Suppressor macrophage treated with lipopolysaccharide for 4 hours (primary cell): ENCODE measurements around the gene FOXF1.

ENCODE experiments used
- DNase-seq: peaks from one replicate; pipeline ENCODE4 v3.0.0-alpha.2; 2020

The FOXF1 gene

DNA sequence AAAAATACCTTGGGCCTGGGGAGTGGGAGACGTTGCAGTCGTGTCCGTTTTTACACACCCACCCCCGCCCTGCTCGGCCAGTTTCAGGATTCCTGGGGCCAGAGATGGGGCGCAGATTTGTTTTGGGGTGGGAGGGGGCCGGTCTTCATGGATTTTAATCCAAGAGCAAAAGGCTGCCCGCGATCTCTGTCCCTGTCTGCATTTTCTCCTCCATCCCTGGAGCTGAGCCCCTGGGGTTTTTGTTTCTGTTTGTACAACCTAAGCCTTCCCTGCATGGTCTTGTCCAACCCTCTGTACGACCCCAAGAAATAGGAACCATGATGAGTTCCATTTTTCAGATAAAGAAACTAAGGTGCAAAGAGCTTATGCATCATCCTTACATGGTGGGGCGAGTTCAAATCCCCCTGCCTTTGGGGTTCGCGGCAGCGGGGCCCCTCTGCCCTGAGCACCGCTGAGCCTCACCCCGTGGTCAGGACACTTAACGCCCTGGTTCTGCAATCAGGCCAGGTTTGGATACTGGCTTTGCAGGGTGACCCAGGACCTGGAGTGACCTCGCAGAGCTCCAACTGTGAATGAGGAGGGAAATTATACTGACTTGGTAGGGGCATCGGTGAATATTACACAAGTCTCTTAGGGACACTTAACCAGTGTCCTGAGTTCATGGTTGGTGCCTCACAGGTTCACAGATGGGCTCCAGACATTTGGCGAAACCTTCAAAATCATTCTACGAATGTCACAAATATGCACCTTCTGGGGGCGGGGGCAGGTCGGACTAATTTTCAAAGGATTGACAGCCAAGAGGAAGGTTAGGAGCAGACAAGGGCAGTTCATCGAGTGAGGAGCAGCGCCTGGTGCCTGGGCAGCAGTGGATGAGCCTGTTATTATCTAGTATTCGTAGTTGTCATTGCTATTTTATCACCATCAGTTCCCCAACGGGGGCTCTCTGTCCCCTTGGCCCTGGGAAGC is 4.1 kb upstream of the FOXF1 start:
- DNase-seq = no peak

DNA sequence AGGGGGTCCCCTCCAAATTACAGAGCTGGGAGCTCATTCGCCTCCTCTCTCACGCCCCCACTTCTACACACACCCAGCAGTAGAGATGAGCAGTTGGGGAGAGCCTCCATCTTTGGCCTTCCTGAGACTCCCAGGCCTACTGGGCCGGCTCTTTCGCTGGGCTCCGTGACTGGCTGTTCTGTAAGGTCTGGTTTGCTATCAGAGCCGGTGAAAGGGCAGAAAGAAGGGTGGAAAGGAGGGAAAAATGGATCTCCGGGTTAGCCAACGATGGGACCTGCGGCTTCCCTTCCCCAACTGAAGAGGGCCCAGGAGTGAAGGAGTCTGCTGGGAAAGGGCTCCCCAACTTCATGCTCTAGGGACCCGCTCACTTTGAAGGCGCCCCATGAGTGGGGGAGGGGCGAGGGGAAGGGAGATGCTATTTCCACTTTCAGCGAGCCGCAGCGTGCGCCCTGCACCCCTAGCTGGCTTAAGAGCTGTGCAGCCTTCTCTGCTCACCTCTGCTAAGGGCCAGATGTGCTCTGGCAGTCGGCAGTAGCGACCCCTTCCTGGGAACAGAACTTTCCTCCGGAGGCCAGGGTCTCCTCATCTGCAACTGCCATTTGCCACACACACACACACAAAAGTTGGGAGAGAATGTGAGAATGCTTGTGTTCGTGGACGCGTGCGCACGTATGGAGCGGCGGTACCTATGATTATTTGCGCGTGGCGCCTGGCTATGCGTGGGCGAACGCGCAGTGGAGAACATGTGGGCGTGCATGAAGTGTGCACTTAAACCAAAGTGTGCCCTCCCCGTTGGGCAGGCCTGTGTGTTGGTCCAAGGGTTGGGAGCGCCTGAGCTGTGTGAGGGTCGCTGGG is 2.9 kb upstream of the FOXF1 start:
- DNase-seq = no peak

DNA sequence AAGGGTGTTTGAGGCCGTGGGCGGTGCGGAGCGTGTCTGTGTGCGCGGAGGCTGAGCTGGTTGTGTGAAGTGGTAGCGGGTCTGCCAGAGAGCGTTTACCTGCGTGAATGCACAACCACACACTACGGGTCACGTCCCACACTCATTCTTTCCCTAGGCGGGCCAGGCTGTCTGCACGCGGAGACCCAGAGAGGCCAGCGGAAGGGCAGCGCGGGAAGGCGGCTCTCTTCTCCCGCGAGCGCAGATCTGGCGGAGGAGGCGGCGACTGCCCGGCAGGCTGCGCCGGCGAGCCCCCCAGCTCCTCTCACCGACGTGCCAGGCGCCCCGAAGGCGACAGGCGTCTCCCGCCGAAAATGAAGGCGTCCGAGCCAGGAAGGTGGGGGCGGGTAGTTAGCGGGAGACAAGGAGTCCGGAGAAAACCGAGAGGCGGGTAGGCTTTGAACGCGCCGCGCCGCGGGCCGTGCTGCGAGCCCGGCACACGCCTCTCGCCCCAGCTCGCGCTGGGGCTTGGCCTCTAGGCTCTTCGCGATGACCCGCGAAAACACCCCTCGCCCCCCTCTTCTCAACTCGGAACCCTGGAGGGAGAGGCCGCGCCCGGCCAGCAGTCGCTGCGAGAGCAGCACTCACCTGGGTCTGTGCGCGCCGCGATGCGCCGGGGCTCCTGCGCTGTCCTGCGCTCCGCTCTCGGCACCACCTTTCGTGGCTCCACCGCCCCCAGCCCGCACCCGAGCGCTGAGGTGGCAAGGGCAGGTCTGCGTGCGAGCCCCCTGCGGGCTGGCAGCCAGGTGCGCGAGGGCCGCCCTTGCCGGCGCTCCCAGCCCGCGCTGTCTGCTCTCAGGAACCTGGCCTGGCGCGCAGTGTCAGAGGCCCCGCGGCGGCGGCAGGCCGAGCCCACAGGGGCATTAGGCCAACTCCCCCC is 2.0 kb upstream of the FOXF1 start:
- DNase-seq = no peak

DNA sequence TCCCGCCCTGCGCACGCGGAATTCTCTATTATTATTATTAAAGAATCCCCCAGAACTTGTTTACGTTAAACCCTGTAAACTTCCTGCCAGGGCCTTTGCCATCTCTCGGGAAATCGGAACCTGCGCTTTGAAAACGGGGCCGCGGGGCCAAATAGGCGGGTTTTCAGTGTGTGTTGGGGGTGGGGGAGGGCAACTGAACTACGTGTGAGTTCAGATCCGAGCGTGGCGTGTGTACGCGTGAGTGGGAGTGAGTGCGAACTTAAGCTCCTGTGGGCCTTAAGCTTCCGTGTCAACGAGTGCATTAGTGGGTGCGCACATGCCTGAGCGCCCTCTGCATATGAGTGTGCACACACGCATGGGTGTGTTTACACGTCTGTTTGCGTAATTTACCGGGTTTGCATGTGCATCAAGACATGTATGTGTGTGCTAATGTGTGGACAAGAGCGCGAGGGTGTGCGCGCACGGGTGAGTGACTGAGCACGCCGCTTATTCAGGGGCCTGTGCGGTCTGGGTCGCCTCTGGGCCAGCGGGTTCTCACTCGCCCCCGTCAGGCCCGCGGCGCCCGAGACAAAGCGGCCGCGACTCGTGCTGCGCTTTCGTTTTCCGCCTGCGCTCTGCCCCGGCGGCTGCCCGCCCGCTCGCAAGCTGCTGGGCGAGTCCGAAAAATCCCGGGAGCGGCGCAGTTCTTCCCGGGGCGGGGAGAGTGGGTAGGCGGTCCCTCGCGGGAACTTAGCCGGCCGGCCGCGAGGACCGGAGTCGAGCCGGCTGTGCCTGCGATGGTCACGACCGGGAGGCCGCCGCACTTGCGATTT is 1.2 kb upstream of the FOXF1 start:
- peak; percentile 75 for DNase-seq

DNA sequence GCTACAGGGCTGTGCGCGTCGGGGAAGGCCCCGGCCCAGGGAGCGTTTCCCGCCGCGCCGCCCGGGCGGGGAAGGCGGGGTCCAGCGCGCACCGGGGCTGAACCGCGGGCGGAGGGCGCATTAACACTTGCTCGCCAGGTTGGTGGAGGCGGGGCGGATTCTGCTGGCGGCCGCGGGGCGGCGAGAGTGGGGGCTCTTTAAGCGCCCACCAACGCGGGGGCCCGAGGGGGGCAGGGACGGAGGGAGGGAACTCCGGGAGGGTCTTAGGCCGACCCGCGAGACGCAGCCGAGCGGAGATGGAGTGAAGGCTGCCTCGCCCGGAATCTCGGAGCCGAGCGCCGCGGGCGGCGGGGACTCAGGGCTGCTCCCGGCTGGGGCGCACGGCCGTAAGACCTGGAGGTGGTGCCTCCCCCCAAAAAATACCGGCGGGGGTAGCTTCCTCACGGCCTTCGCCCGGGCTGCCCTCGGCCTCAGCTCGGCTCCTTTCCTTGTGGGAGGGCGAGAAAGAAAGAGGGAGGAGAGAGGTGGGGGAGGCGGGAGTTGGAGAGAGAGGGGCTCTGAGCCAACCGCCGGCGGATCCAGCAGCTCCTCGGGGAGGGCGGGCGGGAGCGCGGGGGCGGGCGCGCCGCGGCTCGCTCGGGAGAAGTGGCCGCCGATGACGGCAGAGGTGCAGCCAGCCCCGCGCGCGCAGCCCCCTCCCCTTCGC is 415 bp upstream of the FOXF1 start:
- no peak for DNase-seq

DNA sequence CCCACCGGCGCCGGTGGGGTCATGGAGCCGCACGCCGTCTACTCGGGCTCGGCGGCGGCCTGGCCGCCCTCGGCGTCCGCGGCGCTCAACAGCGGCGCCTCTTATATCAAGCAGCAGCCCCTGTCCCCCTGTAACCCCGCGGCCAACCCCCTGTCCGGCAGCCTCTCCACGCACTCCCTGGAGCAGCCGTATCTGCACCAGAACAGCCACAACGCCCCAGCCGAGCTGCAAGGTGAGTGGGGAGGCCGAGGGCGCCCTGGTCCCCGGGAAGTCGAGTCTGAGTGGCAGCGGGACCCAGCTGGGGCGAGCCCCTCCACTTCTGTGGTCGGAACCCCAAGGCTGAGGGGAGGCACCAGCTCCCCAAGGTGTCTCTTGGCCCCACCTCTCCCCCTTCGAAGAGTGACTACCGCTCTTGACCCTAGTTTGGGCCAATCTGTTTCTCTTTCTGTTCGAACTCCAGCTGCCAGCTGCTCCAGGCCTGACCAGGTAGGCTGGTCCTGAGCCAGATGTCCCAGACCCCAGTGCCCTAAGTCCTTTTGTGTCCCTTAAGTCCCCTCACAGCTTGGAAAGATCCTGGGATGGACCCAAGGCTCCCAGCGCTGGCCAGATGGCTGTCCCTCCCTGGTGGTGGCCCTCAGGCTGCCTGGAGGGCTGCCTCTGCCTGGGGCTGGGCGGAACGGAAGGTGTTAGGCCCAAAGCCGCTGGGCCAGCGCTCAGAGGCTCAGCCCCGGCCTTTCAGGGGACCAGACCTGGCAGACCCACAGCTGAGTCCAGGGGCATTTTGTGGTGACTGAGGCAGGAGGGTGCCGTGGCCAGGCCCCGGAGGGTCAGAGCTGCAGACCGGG is 1.2 kb downstream of the FOXF1 start:
- no peak for DNase-seq

DNA sequence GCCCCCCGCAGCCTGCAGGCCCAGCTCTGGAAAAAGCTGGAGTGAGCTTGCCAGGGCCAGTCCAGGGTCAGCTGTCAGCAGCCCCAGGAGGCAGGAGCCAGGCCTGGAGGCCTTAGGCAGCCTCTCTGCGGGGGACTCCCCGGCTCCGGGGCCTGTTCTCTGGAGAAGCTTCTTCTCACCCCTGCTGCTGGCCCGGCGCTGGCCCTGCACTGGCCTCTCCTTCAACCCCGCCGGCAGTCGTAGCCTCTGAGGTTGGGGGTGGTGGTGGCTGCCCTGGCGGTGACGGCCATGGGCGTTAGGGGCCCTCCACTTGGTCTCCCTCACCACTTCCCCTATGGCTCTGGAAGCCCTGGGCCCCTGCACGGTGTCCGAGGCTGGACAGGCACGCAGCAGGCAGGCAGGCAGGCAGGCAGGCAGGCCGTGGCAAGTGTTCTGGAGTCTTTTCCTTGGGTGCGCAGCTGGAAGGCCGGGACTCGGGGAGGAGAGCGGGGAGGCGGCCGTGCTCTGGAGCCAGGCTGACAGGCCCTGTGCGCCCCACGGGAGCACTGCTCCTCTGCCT is 2.1 kb downstream of the FOXF1 start:
- no peak for DNase-seq

DNA sequence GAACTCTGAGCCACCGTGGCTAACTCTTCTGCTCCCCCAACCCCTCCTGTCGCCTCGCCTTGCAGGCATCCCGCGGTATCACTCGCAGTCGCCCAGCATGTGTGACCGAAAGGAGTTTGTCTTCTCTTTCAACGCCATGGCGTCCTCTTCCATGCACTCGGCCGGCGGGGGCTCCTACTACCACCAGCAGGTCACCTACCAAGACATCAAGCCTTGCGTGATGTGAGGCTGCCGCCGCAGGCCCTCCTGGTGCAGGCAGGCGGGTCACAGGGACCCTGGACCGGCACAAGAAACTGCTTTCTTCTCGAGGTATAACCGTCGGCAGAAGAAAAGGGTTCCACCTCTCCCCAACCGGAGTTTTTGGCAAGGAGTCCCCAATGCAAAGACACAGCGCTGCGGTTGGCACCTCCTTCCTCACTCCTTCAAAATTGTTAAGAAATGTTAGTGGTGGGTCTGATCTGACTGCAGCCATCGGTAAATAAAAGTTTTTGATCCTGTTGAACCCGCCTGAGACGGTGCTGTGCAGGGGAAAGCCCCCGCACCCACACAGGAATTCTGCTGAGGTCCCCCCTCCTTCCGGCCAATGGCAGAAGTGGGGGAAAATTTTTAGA is 2.6 kb downstream of the FOXF1 start:
- no peak for DNase-seq

DNA sequence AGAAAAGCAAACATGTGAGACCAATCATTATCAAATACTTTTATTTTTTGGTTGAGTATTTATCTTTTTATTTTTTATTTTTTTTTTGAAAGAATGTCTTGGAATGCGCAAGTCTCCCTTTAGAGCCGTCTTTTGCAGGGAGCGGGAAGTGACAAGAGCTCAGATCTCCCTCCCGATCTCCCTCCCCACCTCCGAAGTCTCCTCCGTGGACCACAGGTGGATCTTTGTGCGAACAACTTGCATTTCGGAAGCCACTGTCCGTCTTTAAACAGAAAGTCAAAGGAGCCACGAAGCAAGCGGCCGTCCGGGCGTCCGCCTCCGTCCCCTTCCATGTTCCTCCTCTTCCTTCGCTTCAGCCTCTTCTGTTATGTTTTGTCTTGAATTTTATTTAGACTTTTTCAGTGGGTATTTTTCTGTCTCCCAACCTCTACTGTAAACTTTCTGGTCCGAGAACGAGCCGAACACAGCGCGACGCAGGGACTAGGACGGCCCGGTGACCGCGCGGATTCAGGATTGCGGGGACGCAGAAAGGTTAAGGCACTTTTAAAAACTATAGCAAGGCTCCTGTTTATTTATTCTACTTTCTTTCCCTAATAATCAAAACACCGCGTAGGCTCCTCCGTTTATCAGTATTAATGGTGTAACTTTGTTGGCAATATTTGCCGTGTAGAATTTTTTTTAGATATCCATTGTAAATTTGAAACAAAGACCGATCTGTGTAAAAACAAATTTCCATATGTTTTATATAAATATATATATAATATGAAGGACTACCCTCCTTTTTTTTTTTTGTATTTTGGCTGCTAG is 3.3 kb downstream of the FOXF1 start:
- no peak for DNase-seq

DNA sequence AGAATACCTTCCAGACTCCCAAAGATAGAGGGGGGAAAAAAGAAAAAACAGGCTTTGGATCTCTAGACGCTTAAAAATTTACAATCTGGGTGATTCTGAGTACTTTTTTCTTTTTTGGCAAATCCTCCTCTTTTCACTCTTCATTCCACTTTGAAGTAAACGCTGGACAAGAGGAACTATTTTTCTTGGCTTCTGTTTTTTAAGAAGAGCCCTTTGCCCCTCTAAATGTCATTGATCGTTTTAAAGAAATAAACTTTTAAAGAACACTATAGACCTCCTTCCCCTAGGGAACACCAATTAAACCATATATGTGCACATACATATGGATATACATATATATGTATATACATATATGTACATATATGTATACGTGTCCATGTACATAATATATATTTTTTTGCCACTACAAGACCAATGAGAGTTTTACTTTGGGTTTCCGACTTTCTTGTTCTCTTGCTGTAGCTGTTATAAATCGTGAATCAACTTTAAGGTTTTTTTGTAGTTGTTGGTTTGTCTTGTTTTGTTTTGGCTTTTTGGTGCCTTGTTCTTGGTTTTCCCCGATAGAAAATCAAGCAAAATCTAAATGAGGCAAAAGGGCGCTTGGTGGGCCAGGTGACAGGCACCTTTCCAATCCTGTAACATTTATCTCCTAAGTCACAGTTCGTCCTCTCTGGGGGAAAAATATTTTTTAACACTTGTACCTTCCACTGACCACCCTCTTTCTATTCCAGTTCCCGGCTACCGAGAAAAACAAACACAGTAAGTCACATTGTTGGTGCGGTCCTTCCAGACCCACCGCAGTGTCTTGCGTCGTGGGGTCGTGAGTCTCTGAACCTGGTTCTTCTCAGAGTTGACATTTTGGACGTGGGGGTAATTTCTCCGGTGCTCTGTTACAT is 4.4 kb downstream of the FOXF1 start:
- DNase-seq = no peak

DNA sequence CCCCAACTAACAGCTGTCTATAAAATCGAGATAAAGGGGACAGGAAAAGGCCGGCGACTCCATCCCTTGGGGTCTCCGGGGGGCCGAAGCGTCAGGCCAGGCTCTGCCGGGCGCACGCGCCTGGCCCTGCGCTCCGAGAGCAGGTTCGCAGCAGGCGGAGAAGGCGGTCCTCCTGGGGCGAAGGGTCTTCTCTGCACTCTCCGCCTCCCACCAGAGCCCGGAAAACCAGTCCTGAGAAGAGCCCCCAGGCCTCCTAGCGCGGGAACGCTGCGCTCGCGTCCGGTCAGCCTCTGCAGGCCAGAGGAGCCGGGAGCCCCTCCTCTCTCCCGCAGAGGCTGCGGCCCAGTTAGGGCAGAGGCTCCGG is 5.1 kb downstream of the FOXF1 start:
- DNase-seq = no peak

DNA sequence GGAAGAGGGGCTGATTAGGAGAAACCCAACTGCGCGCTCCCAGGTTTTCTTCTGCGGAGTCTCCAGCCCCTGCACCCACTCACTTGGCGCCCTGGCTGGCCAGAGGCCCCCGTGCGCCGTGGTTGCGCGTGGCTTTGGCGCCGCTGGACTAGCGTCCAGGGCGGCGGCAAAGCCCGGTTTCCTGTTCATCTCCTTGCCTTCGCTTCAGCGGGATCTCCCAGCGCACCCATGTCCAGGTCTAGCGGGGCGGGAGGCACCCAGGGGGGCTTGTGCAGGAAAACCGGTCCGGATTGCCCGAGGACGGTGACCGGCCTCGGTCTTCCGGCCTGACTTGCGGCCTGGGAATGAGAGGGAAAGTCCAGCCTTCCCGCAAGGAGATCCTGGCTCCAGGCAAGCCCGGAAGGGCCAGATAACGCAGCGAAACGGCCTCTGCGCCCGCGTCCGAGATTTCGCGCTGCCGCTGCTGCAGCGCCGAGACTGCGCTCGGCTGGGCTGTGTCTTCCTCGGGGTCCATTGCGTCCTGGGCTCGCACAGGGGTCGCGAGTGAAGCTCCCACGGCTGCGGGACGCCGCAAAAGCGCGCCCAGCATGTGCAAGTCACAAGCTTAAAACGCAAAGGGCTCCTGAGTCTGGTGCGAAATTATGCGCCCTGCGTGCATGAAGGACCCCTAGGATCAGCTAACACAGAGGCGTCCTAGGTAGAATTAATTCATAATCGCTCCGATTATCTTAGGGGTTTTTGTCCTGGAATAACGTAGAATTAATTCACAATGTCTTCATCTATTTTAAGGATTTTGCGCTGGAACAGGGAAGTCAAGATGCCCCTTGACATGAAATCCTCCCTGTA is 5.7 kb downstream of the FOXF1 start:
- DNase-seq = no peak

DNA sequence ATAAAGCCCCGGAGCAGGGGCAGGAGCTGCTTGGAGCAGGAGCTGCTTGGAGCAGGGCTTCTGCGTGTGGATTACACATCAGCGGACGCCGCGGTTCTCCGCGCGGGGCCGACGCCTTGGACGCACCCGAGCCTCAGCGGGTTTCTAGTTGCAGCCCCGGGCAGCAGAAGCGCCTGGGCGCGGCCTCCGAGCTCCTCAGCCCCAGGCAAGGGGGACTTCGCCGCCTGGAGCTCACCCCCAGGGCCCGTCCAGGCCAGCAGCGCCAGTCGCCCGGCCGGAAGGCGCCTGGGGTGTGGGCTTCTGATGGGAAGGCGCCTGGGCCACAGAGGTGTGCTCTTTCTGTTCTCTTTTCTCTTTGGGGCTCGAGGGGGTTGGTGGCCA is 6.3 kb downstream of the FOXF1 start:
- DNase-seq = no peak

DNA sequence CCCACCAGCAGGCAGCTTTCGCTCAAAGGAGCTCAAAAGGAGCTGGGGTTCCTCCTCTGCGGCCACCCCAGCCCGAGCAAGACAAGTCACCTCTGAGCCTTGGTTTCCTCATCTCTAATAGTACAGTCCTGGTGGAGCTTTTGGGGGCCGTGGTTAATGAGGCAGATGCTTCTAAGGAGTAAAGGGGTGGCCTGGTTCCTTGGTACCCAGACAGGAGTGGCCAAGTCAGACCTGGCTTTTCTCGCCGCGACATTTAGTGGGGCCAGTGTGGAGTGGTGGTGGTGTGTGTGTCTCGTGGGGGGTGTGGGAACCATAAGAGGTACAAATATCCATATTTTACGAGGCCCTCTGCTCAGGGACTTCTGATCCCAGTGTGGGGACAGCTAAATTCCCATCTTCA is 6.7 kb downstream of the FOXF1 start:
- DNase-seq = no peak

DNA sequence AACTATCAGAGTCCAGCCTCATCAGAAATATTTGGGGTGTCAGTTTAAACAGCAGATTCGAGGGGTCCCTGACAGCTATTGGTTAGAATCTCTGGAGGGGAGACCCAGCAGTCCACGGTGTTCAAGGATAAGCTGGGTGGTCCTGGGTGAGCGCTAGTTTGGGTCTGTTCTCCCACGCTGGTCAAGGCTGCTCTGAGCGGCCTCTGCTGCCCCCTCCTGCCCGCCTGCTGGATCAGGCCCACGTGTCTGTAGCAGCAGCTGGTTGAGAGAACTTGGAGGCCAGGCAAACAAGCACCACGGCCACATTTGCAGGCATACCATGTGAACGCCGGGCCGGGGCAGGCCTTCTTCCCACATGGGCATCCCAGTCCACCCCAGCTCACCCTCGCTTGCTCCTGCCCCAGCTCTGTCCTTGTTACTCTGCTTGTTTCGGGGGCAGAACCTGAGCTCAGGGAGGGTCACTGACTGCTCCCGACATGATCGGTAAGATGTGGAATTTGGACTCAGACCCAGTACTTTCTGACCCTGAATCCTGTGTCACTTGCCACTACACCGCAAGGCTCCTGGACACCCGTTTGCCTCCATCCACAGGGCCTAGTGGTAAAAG is 7.4 kb downstream of the FOXF1 start:
- DNase-seq = peak; percentile 65

DNA sequence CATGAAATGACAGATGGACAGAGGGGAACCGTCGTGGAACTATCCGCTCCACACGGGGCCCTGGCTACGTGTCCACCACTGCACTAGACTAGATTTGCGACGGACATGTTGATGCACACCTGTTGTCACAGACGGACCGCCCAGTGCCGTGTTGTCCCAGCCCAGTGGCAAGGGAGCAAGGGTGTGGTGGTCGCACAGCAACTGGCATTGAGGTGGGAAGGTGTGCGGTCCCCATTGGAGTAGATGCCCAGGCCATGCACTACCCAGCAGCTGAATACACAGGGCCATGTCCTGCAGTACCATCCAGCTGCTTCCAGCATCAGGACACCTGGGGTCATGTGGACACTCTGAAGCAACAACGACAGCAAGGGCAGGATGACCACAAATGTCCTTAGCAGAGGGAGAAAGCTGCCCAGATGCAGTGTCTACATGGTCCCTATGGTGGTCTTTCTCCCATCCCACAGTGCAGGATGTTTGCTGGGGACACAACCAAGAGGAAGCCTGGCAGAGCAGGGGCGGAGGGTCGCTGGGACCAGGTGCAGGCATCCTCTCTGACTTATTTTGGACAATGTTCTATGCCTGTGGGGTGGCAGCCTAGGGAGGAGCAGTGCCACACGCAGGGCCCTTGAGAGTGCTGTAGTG is 8.8 kb downstream of the FOXF1 start:
- DNase-seq = no peak
